H1 (cell line): Measurements from ENCODE around the gene ABCG1.

Source experiments
- EP300 ChIP-seq, 2 experiments: IDR thresholded peaks; 1 replicate in 1 of 2; 2 replicates in 1 of 2; pipeline ENCODE4 v1.6.1; 2011 to 2012; ENCODE audit warnings: low read depth in 2 of 2, low read length in 2 of 2, mild to moderate bottlenecking in 2 of 2, borderline replicate concordance in 1 of 2, inconsistent platforms in 1 of 2, moderate library complexity in 1 of 2
- TCF12 ChIP-seq: IDR thresholded peaks from 2 replicates; pipeline ENCODE4 v1.6.1; 2011; ENCODE audit warnings: low read depth, mild to moderate bottlenecking, low read length

DNA sequence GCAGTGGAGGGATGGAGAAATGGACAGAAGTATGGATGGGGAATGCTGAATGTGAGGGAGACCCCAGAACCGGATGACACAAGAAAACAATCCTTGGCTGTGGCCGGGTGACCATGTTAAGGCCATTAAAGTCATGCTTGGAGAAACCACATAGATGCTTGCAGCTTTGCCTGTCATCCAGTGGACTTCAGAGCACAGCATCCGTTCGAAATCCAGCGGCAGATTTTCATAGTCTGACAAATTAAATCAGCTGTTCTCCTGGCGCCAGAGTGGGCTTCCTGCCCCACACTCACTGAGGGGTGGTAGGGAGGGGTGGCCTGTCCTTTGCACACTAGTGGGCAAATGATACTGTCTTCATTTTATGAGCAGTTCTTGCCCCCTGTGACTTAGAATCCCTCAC lies 35.1 kb downstream of the ABCG1 start:
- TF ChIP-seq TCF12 (no peak), EP300 (IDR thresholded peaks at IDR 0.05; ENCODE audit: borderline replicate concordance in 1 of 2, low read depth in 2 of 2, low read length in 2 of 2) (no peak)
